Lung (tissue), 12 donors: ENCODE measurements around the gene BYSL. TPM values are rescaled to one million over a fixed set of nuclear protein-coding genes. Genes with fewer than 3 reads are reported as not detected.

Experiments
- ATAC-seq: fragments of 200-7000 bp; cut with Tn5 transposase; one replicate; pipeline ENCODE4 v1.9.1; 2020; ENCODE audit warnings: moderate number of reproducible peaks; ENCODE audit not compliant: insufficient read depth, low FRiP score
- DNase-seq, 3 donors: peaks; one replicate each; pipeline ENCODE4 v3.0.0-alpha.2; 2013 to 2017
- H3K27ac ChIP-seq, 2 donors: one replicate each; pipeline ENCODE4 v1.5.1; 2013; ENCODE audit warnings: mild to moderate bottlenecking in 2 of 2, moderate library complexity in 2 of 2, control low read depth in 1 of 2, inconsistent platforms in 1 of 2, low read depth in 1 of 2, low read length in 1 of 2
- H3K27me3 ChIP-seq, 3 donors: one replicate each; pipeline ENCODE4 v1.5.1; 2013; ENCODE audit warnings: low read length in 2 of 3; ENCODE audit not compliant: control insufficient read depth in 3 of 3, insufficient read depth in 3 of 3
- H3K36me3 ChIP-seq, 4 donors: one replicate each; pipeline ENCODE4 v1.5.1; 2013; ENCODE audit warnings: low read length in 4 of 4, mild to moderate bottlenecking in 1 of 4, moderate library complexity in 1 of 4; ENCODE audit not compliant: control insufficient read depth in 4 of 4, insufficient read depth in 4 of 4
- H3K4me1 ChIP-seq, 5 donors: one replicate each; pipeline ENCODE4 v1.5.1; 2013; ENCODE audit warnings: low read length in 5 of 5, mild to moderate bottlenecking in 2 of 5, moderate library complexity in 1 of 5; ENCODE audit not compliant: control insufficient read depth in 5 of 5, insufficient read depth in 5 of 5
- H3K4me3 ChIP-seq: one replicate; pipeline ENCODE4 v1.5.1; 2013; ENCODE audit warnings: mild to moderate bottlenecking, control low read depth, moderate library complexity
- H3K9ac ChIP-seq, 2 donors: one replicate each; pipeline ENCODE4 v1.5.1; 2013; ENCODE audit warnings: low read length in 2 of 2, control low read depth in 1 of 2; ENCODE audit not compliant: insufficient read depth in 1 of 2
- H3K9me3 ChIP-seq, 4 donors: one replicate each; pipeline ENCODE4 v1.5.1; 2013; ENCODE audit warnings: low read length in 3 of 4, mild to moderate bottlenecking in 1 of 4, moderate library complexity in 1 of 4; ENCODE audit not compliant: control insufficient read depth in 4 of 4, insufficient read depth in 3 of 4
- WGBS, 2 donors: extraction: QIAGEN DNeasy Blood & Tissue Kit; methylation state at CpG; one replicate each; pipeline ENCODE4 v1.1.7; 2013; 5-methylcytosine and 5-hydroxymethylcytosine counted together
- polyA plus RNA-seq, 2 donors: library from polyadenylated mRNA; stranded (reverse); fragments of 200-250 nt; gene quantifications; one replicate each; pipeline ENCODE4 v1.2.1, GENCODE V29; 2013
- total RNA-seq, 2 donors: library from RNA; depleted of rRNA in 1 of 2; stranded (reverse); fragments of >200 nt in 1 of 2; gene quantifications; one replicate each; pipeline ENCODE4 v1.2.1, GENCODE V29; 2014 to 2021
- TF ChIP-seq, protein P1 (sequence below): IDR thresholded peaks from 2 replicates; pipeline ENCODE4 v1.5.1; 2012; ENCODE audit warnings: mild to moderate bottlenecking; ENCODE audit errors: control extremely low read depth, extremely low read depth
- donor health status: control.
- donor health status: control.
- donor health status: Bipolar disorder and iron deficiency.
- donor health status: healthy.
- donor health status: DM: yes; HTN: yes; CAD: no.

The BYSL gene
- total and polyA plus RNA-seq, 4 donors, result 8.8 to 20.4 (median 14.8) TPM

DNA sequence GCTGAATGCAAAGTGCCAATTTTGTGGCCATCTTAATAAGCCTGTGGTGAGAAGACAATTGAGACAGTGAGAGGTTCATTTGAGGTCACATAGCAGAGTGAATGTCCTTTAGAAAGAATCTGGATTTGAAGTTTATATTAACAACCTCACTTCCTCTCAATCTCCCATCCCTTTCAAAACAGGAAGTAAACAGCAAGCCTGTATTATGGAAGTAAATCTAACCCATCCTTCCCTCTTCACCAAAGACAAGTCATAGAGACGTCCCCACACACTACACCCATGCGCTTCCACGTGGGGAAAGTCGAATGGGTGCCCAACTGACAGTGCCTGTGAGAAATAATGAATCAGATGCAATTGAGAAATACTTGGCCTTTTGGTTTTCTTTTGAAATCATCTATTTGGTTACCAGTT is 49.1 kb downstream of the BYSL start:
- DNase-seq (peak in 1 of 3 donors; percentile 13), ATAC-seq (no peak)
- TF ChIP-seq, protein P1, sequence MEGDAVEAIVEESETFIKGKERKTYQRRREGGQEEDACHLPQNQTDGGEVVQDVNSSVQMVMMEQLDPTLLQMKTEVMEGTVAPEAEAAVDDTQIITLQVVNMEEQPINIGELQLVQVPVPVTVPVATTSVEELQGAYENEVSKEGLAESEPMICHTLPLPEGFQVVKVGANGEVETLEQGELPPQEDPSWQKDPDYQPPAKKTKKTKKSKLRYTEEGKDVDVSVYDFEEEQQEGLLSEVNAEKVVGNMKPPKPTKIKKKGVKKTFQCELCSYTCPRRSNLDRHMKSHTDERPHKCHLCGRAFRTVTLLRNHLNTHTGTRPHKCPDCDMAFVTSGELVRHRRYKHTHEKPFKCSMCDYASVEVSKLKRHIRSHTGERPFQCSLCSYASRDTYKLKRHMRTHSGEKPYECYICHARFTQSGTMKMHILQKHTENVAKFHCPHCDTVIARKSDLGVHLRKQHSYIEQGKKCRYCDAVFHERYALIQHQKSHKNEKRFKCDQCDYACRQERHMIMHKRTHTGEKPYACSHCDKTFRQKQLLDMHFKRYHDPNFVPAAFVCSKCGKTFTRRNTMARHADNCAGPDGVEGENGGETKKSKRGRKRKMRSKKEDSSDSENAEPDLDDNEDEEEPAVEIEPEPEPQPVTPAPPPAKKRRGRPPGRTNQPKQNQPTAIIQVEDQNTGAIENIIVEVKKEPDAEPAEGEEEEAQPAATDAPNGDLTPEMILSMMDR, result no peak
- no peaks in the 10 kb centered on the region for H3K9me3 ChIP-seq
- no peaks in the 10 kb centered on the region for H3K36me3 ChIP-seq
- no peak overlapping the region for H3K27ac ChIP-seq
- no peak overlapping the region for H3K4me3 ChIP-seq
- peaks cover 0 to 16% (median 0%) of the 10 kb centered on the region in 5 donors for H3K4me1 ChIP-seq
- H3K27me3 ChIP-seq, result no peaks in the 10 kb centered on the region
- H3K9ac ChIP-seq, result no peak overlapping the region
- WGBS, 2 donors, result 18 to 23% methylated on average over 4 of the region's 4 CpGs

DNA sequence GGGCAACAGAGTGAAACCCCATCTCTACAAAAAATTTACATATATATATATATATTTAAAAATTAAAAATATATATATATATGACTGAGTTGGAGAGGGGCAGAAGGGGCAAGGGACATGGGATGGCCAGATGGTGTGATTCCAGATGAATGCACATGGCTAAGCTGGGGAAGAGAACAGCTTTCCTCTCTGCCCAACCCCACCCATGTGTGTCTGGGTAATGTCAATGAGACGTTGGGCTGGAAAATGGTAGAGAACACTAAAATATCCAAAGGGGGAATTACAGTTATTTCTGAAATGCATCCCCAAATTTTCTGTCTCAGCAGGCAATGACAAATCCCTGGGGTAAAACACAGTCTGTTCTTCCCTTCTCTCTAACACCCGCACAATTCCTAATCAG is 51.5 kb downstream of the BYSL start:
- no peak overlapping the region for H3K27ac ChIP-seq
- ATAC-seq, result no peak
- 67 to 70% methylated on average over 2 of the region's 2 CpGs for WGBS, 2 donors

DNA sequence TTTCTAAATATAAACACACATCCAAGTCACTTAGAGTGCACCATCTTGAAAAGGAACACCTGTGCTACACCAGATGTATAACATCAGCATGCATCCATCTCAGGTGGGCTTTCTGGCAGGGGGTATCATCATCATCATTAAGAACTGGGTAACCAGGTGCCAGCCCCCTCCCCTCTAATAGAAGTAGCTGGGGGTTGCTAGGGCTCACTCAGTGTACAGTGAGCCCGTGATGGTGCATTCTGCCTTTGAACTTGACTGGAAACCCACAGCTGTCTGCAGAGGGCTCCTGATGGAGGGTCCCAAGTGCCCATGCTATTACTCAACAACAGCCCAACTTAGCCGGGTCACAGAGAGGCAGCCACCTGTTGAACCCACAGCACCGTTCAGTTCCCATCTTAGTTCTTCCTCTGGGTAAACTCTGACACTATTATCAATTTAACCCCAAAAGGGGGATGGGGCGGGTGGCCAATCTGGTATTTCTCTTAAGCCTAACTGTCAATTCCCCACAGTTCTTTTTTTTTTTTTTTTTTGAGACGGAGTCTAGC is 53.1 kb downstream of the BYSL start:
- 88 to 91% methylated on average over 5 of the region's 5 CpGs for WGBS, 2 donors
- TF ChIP-seq, protein P1, result no peak
- no peak for ATAC-seq

More for the DNA sequence above, 51.5 kb downstream of the BYSL start:
- no peaks in the 10 kb centered on the region for H3K9me3 ChIP-seq
- H3K9ac ChIP-seq, result no peak overlapping the region
- peaks cover 0 to 2% (median 0%) of the 10 kb centered on the region in 4 donors for H3K36me3 ChIP-seq
- DNase-seq, result no peak
- TF ChIP-seq, protein P1, result no peak
- H3K4me1 ChIP-seq, result peaks cover 0 to 10% (median 0%) of the 10 kb centered on the region in 5 donors
- no peak overlapping the region for H3K4me3 ChIP-seq
- H3K27me3 ChIP-seq, result no peaks in the 10 kb centered on the region

DNA sequence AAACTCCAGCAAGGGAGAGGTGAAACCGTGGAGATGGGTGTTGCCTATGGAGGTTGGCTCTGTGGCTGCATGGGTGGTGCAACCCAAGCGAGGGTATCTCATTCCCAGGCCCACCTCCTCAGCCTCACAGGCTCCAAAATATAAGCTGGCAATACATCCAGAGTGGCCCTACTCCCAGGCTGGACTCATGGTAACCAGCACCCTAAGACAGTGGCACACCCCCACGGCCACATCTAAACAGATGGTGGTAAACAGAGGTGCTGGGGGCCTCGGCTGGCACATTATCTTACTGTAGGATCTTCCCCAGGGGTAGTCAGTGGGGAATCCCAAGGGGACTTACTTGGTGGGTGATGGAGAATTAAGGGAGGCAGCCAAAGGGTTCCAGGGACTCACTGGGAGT is 54.0 kb downstream of the BYSL start:
- Histone ChIP-seq H3K4me3 (no peak overlapping the region), H3K27me3 (no peaks in the 10 kb centered on the region), H3K9ac (no peak overlapping the region), H3K9me3 (no peaks in the 10 kb centered on the region), H3K27ac (no peak overlapping the region), H3K4me1 (peaks cover 0 to 6% (median 0%) of the 10 kb centered on the region in 5 donors), H3K36me3 (peaks cover 0 to 2% (median 0%) of the 10 kb centered on the region in 4 donors)
- TF ChIP-seq, protein P1, result no peak
- DNase-seq (no peak), ATAC-seq (no peak)
- 91 to 94% methylated on average over 4 of the region's 4 CpGs for WGBS, 2 donors

More for the DNA sequence above, 53.1 kb downstream of the BYSL start:
- no peaks in the 10 kb centered on the region for H3K9me3 ChIP-seq
- H3K4me1 ChIP-seq, result peaks cover 0 to 8% (median 0%) of the 10 kb centered on the region in 5 donors
- H3K27me3 ChIP-seq, result no peaks in the 10 kb centered on the region
- no peak overlapping the region for H3K4me3 ChIP-seq
- DNase-seq, result no peak
- H3K9ac ChIP-seq, result no peak overlapping the region
- no peak overlapping the region for H3K27ac ChIP-seq
- peaks cover 0 to 2% (median 0%) of the 10 kb centered on the region in 4 donors for H3K36me3 ChIP-seq
